Gastroesophageal sphincter (tissue), 3 donors: ENCODE results near the gene FAM131C.

Source experiments
- EP300 ChIP-seq: sonication (generic); formaldehyde crosslinking; IDR thresholded peaks from one replicate; pipeline ENCODE4 v1.6.1; 2017; ENCODE audit warnings: antibody characterized with exemption, mild to moderate bottlenecking
- POLR2A ChIP-seq, 2 donors: fragments of 450-650 bp; IDR thresholded peaks; one replicate each; pipeline ENCODE4 v1.6.1; 2017; ENCODE audit warnings: antibody characterized with exemption in 2 of 2, mild to moderate bottlenecking in 2 of 2, moderate library complexity in 1 of 2
- POLR2AphosphoS5 ChIP-seq: sonication (generic); formaldehyde crosslinking; IDR thresholded peaks from one replicate; pipeline ENCODE4 v1.6.1; 2017; ENCODE audit warnings: antibody characterized with exemption
- TF ChIP-seq, protein P1 (sequence below), 4 experiments: fragments of 200-600 bp in 2 of 4; fragments of 450-650 bp in 2 of 4; sonication (generic) in 1 of 4; IDR thresholded peaks; one replicate each; pipeline ENCODE4 v1.5.1; 2017 to 2019; ENCODE audit warnings: antibody characterized with exemption in 4 of 4, mild to moderate bottlenecking in 2 of 4, moderate library complexity in 2 of 4

GRCh38 chr1:16018308-16018707 is 55.1 kb downstream of the FAM131C start:
- TF ChIP-seq POLR2AphosphoS5 (no peak), EP300 (no peak), POLR2A (IDR thresholded peaks at IDR 0.05) (no peak)
- TF ChIP-seq, protein P1, sequence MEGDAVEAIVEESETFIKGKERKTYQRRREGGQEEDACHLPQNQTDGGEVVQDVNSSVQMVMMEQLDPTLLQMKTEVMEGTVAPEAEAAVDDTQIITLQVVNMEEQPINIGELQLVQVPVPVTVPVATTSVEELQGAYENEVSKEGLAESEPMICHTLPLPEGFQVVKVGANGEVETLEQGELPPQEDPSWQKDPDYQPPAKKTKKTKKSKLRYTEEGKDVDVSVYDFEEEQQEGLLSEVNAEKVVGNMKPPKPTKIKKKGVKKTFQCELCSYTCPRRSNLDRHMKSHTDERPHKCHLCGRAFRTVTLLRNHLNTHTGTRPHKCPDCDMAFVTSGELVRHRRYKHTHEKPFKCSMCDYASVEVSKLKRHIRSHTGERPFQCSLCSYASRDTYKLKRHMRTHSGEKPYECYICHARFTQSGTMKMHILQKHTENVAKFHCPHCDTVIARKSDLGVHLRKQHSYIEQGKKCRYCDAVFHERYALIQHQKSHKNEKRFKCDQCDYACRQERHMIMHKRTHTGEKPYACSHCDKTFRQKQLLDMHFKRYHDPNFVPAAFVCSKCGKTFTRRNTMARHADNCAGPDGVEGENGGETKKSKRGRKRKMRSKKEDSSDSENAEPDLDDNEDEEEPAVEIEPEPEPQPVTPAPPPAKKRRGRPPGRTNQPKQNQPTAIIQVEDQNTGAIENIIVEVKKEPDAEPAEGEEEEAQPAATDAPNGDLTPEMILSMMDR (IDR thresholded peaks at IDR 0.05) = no peak
